Progenitor cell of endocrine pancreas (in vitro differentiated cells): ENCODE measurements around the gene CPNE4. TPM values are rescaled to one million over a fixed set of nuclear protein-coding genes. Genes with fewer than 3 reads are reported as not detected.

ENCODE experiments used
- DNase-seq: peaks from one replicate; pipeline ENCODE4 v3.0.0; 2021; ENCODE audit warnings: low spot score; ENCODE audit not compliant: unreplicated experiment
- H3K27ac Mint-ChIP-seq: 2 replicates; pipeline ENCODE4 v1.8.0; 2021; ENCODE audit warnings: mild to moderate bottlenecking, moderate library complexity, mixed read lengths
- H3K27me3 Mint-ChIP-seq: 2 replicates; pipeline ENCODE4 v1.8.0; 2021; ENCODE audit warnings: mixed read lengths
- H3K36me3 Mint-ChIP-seq: 2 replicates; pipeline ENCODE4 v1.8.0; 2022; ENCODE audit warnings: mixed read lengths; ENCODE audit not compliant: insufficient read depth
- H3K4me1 Mint-ChIP-seq: 2 replicates; pipeline ENCODE4 v1.8.0; 2021; ENCODE audit warnings: low read depth, mixed read lengths
- H3K4me3 Mint-ChIP-seq: 2 replicates; pipeline ENCODE4 v1.8.0; 2021; ENCODE audit warnings: low read depth, mild to moderate bottlenecking, moderate library complexity, mixed read lengths
- H3K9me3 Mint-ChIP-seq: 2 replicates; pipeline ENCODE4 v1.8.0; 2021; ENCODE audit warnings: low read depth, mixed read lengths
- total RNA-seq: library from RNA; stranded (reverse); gene quantifications from 2 replicates; pipeline ENCODE4 v1.2.1, GENCODE V29; 2021
- TF ChIP-seq, protein P1 (sequence below): fragments of 200-600 bp; sonication (generic); IDR thresholded peaks from one replicate; pipeline ENCODE4 v1.5.0; 2021; ENCODE audit warnings: antibody characterized with exemption, mild to moderate bottlenecking; ENCODE audit not compliant: unreplicated experiment

The CPNE4 gene
- total RNA-seq, 1 donor from 2014 or later, result 5.5 TPM

DNA sequence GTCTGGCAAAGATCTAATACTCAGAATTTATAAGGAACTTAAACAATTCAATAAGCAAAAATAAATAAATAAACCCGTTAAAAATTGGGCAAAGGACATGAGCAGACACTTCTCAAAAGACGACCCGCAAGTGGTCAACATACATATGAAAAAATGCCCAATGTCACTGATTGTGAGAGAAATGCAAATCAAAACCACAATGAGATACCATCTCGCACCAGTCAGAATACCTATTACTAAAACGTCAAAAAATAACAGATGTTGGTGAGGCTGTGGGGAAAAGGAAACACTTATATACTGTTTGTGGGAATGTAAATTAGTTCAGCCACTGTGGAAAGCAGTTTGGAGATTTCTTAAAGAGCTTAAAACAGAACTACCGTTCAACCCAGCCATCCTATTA is 344.0 kb downstream of the CPNE4 start:
- H3K4me3 Mint-ChIP-seq, result no peak overlapping the region
- TF ChIP-seq, protein P1, sequence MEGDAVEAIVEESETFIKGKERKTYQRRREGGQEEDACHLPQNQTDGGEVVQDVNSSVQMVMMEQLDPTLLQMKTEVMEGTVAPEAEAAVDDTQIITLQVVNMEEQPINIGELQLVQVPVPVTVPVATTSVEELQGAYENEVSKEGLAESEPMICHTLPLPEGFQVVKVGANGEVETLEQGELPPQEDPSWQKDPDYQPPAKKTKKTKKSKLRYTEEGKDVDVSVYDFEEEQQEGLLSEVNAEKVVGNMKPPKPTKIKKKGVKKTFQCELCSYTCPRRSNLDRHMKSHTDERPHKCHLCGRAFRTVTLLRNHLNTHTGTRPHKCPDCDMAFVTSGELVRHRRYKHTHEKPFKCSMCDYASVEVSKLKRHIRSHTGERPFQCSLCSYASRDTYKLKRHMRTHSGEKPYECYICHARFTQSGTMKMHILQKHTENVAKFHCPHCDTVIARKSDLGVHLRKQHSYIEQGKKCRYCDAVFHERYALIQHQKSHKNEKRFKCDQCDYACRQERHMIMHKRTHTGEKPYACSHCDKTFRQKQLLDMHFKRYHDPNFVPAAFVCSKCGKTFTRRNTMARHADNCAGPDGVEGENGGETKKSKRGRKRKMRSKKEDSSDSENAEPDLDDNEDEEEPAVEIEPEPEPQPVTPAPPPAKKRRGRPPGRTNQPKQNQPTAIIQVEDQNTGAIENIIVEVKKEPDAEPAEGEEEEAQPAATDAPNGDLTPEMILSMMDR, result no peak
- peaks cover 4% of the 10 kb centered on the region for H3K9me3 Mint-ChIP-seq
- H3K27ac Mint-ChIP-seq, result no peak overlapping the region
- H3K36me3 Mint-ChIP-seq, result no peaks in the 10 kb centered on the region
- DNase-seq, result no peak
- H3K27me3 Mint-ChIP-seq, result no peaks in the 10 kb centered on the region
- H3K4me1 Mint-ChIP-seq, result no peaks in the 10 kb centered on the region

GRCh38 chr3:131688370-131688769 is 346.4 kb downstream of the CPNE4 start:
- Mint-ChIP-seq H3K4me1 (no peaks in the 10 kb centered on the region), H3K4me3 (no peak overlapping the region), H3K27ac (no peak overlapping the region), H3K27me3 (no peaks in the 10 kb centered on the region), H3K36me3 (no peaks in the 10 kb centered on the region), H3K9me3 (peaks cover 4% of the 10 kb centered on the region)
- DNase-seq, result no peak
- TF ChIP-seq, protein P1, result no peak

DNA sequence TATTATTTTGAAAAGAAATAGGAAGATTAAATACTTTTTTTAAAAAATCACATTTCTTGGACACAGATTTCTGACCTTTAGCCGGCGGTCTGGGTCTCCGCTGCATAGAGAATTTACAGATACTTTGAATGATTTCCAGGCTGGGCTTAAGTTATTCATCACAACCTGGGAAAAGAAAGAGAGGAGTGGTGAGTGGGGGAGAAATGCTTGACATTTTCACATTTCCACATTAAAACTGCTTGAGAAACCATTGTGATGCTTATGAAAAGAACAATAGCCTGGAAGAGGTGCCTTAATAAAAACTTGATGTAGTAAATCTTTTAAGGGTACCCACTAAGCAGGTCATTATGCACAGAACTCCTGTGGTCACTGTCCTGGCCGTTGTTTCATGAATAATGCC is 365.2 kb downstream of the CPNE4 start:
- TF ChIP-seq, protein P1, result no peak
- no peak for DNase-seq
- Mint-ChIP-seq H3K4me3 (no peak overlapping the region), H3K27ac (no peak overlapping the region), H3K9me3 (no peaks in the 10 kb centered on the region), H3K27me3 (no peaks in the 10 kb centered on the region), H3K36me3 (no peaks in the 10 kb centered on the region), H3K4me1 (no peaks in the 10 kb centered on the region)

GRCh38 chr3:131658771-131659170 is 376.0 kb downstream of the CPNE4 start:
- Mint-ChIP-seq H3K9me3 (peaks cover 9% of the 10 kb centered on the region), H3K27me3 (no peaks in the 10 kb centered on the region), H3K36me3 (no peaks in the 10 kb centered on the region), H3K27ac (no peak overlapping the region), H3K4me1 (peaks cover 7% of the 10 kb centered on the region), H3K4me3 (no peak overlapping the region)
- TF ChIP-seq, protein P1, result no peak
- DNase-seq, result no peak

- Mint-ChIP-seq H3K9me3 (peaks cover 9% of the 10 kb centered on the region), H3K4me1 (peaks cover 7% of the 10 kb centered on the region), H3K4me3 (no peak overlapping the region), H3K27ac (no peak overlapping the region), H3K27me3 (no peaks in the 10 kb centered on the region), H3K36me3 (no peaks in the 10 kb centered on the region)
- TF ChIP-seq, protein P1, result no peak
- no peak for DNase-seq
Observed at GRCh38 chr3:131658115-131658514, 376.7 kb downstream of the CPNE4 start.
